ENCODE results near the gene ZNF827.

DNA sequence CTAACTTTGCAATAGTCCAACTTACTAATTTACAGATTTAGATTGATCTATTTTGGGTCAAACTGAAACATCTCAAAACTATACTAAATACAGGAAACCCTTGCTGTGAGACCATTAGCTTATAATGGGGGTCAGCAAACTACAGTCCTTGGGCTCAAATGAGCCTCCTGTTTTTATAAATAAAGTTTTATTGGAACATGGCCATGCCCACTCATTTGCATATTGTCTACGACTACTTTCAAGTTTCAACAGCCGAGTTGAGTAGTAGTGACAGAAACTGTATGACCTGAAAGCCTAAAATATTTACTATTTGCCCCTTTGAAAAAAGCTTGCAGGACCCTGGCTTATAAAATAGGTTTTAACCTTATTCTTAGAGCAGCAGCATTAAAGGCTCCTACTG, 166.3 kb downstream of the ZNF827 start:
- TF ChIP-seq, protein P1, sequence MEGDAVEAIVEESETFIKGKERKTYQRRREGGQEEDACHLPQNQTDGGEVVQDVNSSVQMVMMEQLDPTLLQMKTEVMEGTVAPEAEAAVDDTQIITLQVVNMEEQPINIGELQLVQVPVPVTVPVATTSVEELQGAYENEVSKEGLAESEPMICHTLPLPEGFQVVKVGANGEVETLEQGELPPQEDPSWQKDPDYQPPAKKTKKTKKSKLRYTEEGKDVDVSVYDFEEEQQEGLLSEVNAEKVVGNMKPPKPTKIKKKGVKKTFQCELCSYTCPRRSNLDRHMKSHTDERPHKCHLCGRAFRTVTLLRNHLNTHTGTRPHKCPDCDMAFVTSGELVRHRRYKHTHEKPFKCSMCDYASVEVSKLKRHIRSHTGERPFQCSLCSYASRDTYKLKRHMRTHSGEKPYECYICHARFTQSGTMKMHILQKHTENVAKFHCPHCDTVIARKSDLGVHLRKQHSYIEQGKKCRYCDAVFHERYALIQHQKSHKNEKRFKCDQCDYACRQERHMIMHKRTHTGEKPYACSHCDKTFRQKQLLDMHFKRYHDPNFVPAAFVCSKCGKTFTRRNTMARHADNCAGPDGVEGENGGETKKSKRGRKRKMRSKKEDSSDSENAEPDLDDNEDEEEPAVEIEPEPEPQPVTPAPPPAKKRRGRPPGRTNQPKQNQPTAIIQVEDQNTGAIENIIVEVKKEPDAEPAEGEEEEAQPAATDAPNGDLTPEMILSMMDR (IDR thresholded peaks at IDR 0.05) = no peak
- TF ChIP-seq POLR2AphosphoS5 (IDR thresholded peaks at IDR 0.05) (no peak), POLR2A (IDR thresholded peaks at IDR 0.05) (no peak), EP300 (IDR thresholded peaks at IDR 0.05) (no peak)
